ENCODE data around the gene DNAI4. TPM values are rescaled to one million over a fixed set of nuclear protein-coding genes. Genes with fewer than 3 reads are reported as not detected.
"Not testable (repeated sequence)": the region's sequence is repeated elsewhere in the genome, so short reads cannot be mapped to it uniquely, and the experiment has no call there.

The DNAI4 gene
- total RNA-seq, result 10.3 TPM

GRCh38 chr1:66924756-66925557 is at the start of gene DNAI4, which contains the start of gene MIER1:
Gene DNAI4 (minus strand): TSS chr1:66924856. CDS start chr1:66924831, 25 bp downstream.
Gene MIER1 (plus strand): TSS chr1:66924990. CDS start chr1:66925029, 39 bp downstream.
- intact Hi-C loops (cut with DNase I), result no loop called here
- Histone ChIP-seq H3K9me3 (no peaks in the 10 kb centered on the region), H3K4me3 (peak within 1 kb of the TSS; percentile 68 to 85), H3K4me1 (peaks cover 29% of the 10 kb centered on the region), H3K36me3 (no peaks in the 10 kb centered on the region), H3K27me3 (no peaks in the 10 kb centered on the region), H3K27ac (peak within 1 kb of the TSS; percentile 95)
- TF ChIP-seq POLR2AphosphoS5 (IDR thresholded peaks at IDR 0.05; ENCODE audit: insufficient read depth in 1 of 2, low read depth in 1 of 2) (peak; percentile 95 to 96), POLR2A (IDR thresholded peaks at IDR 0.05) (peak in 1 of 2 donors; percentile 69), CTCF (IDR thresholded peaks at IDR 0.05) (peak in 2 of 3 experiments; percentile 22 to 34)
- DNase-seq (ENCODE audit: extremely low spot score in 2 of 2), result peak in 1 of 2 donors; percentile 98

- DNase-seq (ENCODE audit: extremely low spot score in 2 of 2), result no peak
- no peak overlapping the region for H3K4me3 ChIP-seq
- intact Hi-C loops (cut with DNase I), result no loop called here
- H3K9me3 ChIP-seq, result no peaks in the 10 kb centered on the region
- peaks cover 7% of the 10 kb centered on the region for H3K4me1 ChIP-seq
- TF ChIP-seq POLR2AphosphoS5 (IDR thresholded peaks at IDR 0.05; ENCODE audit: insufficient read depth in 1 of 2, low read depth in 1 of 2), result no peak
- TF ChIP-seq POLR2A (IDR thresholded peaks at IDR 0.05), result no peak
- no peak for TF ChIP-seq CTCF (IDR thresholded peaks at IDR 0.05)
- no peaks in the 10 kb centered on the region for H3K27me3 ChIP-seq
- H3K36me3 ChIP-seq, result peaks cover 0 to 40% of the 10 kb centered on the region in 2 donors
- H3K27ac ChIP-seq, result no peak overlapping the region
Observed at GRCh38 chr1:66968574-66968973, 43.9 kb upstream of the DNAI4 start.

GRCh38 chr1:66966188-66966873 is 41.7 kb upstream of the DNAI4 start:
- peaks cover 0 to 44% of the 10 kb centered on the region in 2 donors for H3K36me3 ChIP-seq
- H3K4me3 ChIP-seq; H3K27ac ChIP-seq; H3K27me3 ChIP-seq; DNase-seq (ENCODE audit: extremely low spot score in 2 of 2); intact Hi-C loops (cut with DNase I); H3K9me3 ChIP-seq; H3K4me1 ChIP-seq: not testable (repeated sequence)

GRCh38 chr1:66957938-66958337 is 33.3 kb upstream of the DNAI4 start:
- Histone ChIP-seq H3K9me3 (no peaks in the 10 kb centered on the region), H3K4me1 (peaks cover 5% of the 10 kb centered on the region), H3K4me3 (no peak overlapping the region), H3K27ac (no peak overlapping the region), H3K27me3 (no peaks in the 10 kb centered on the region), H3K36me3 (peaks cover 0 to 52% of the 10 kb centered on the region in 2 donors)
- TF ChIP-seq POLR2AphosphoS5 (IDR thresholded peaks at IDR 0.05; ENCODE audit: insufficient read depth in 1 of 2, low read depth in 1 of 2), result no peak
- no peak for TF ChIP-seq POLR2A (IDR thresholded peaks at IDR 0.05)
- TF ChIP-seq CTCF (IDR thresholded peaks at IDR 0.05), result no peak
- no peak for DNase-seq (ENCODE audit: extremely low spot score in 2 of 2)
- intact Hi-C loops (cut with DNase I), result no loop called here

- DNase-seq (ENCODE audit: extremely low spot score in 2 of 2), result no peak
- Histone ChIP-seq H3K9me3 (no peaks in the 10 kb centered on the region), H3K4me3 (no peak overlapping the region), H3K36me3 (peaks cover 0 to 27% of the 10 kb centered on the region in 2 donors), H3K27me3 (no peaks in the 10 kb centered on the region), H3K4me1 (peaks cover 5% of the 10 kb centered on the region), H3K27ac (no peak overlapping the region)
- intact Hi-C loops (cut with DNase I), result no loop called here
- no peak for TF ChIP-seq CTCF (IDR thresholded peaks at IDR 0.05)
- TF ChIP-seq POLR2A (IDR thresholded peaks at IDR 0.05), result no peak
- no peak for TF ChIP-seq POLR2AphosphoS5 (IDR thresholded peaks at IDR 0.05; ENCODE audit: insufficient read depth in 1 of 2, low read depth in 1 of 2)
Observed at GRCh38 chr1:66954208-66954607, 29.6 kb upstream of the DNAI4 start.
